GM21423 (cell line): Measurements from ENCODE around the gene EIF2B1.

Experiments used
- ATAC-seq: cut with Tn5 transposase; IDR thresholded peaks from one replicate; pipeline ENCODE4 v1.9.1; 2021; ENCODE audit warnings: mild to moderate bottlenecking, moderate library complexity; ENCODE audit not compliant: unreplicated experiment

Gene EIF2B1

GRCh38 chr12:123571343-123571813 lies 62.1 kb downstream of the EIF2B1 start:
- ATAC-seq, result no peak
